Nephron progenitor cell (in vitro differentiated cells): ENCODE results near the gene CAPSL.

Source experiments
- DNase-seq: peaks from one replicate; pipeline ENCODE4 v3.0.0; 2021
- H3K27ac Mint-ChIP-seq: 2 replicates; pipeline ENCODE4 v1.8.0; 2021; ENCODE audit warnings: mild to moderate bottlenecking, moderate library complexity, mixed read lengths
- H3K27me3 Mint-ChIP-seq: 2 replicates; pipeline ENCODE4 v1.8.0; 2021; ENCODE audit warnings: mild to moderate bottlenecking, low read depth, mixed read lengths; ENCODE audit not compliant: poor library complexity
- H3K36me3 Mint-ChIP-seq: 2 replicates; pipeline ENCODE4 v1.8.0; 2021; ENCODE audit warnings: low read depth, mixed read lengths
- H3K4me1 Mint-ChIP-seq: 2 replicates; pipeline ENCODE4 v1.8.0; 2021; ENCODE audit warnings: mixed read lengths
- H3K4me3 Mint-ChIP-seq: 2 replicates; pipeline ENCODE4 v1.8.0; 2021; ENCODE audit warnings: mild to moderate bottlenecking, moderate library complexity, mixed read lengths
- H3K9me3 Mint-ChIP-seq: 2 replicates; pipeline ENCODE4 v1.8.0; 2021; ENCODE audit warnings: mild to moderate bottlenecking, moderate library complexity, mixed read lengths
- TF ChIP-seq, protein P1 (sequence below): fragments of 200-600 bp; sonication (generic); IDR thresholded peaks from 2 replicates; pipeline ENCODE4 v1.5.0; 2021; ENCODE audit warnings: antibody characterized with exemption

Gene CAPSL

DNA sequence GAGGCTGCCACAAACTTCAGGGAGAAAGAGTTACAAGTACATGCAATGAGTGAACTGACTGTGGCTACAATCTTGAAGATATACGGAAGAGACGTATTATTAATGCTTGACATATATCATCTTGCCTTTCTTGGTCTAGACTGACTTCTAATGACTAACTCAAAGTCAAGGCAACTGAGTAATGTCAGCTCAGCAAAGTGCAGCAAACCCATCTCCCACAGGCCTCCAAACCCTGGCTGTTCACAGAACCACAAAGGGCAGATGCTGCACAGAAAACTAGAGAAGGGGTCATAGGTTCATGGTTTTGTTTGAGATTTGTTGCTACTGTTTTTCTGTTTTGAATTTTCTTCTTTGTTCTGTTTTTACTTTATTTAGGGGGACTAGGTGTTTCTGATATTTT, 60.8 kb downstream of the CAPSL start:
- TF ChIP-seq, protein P1, sequence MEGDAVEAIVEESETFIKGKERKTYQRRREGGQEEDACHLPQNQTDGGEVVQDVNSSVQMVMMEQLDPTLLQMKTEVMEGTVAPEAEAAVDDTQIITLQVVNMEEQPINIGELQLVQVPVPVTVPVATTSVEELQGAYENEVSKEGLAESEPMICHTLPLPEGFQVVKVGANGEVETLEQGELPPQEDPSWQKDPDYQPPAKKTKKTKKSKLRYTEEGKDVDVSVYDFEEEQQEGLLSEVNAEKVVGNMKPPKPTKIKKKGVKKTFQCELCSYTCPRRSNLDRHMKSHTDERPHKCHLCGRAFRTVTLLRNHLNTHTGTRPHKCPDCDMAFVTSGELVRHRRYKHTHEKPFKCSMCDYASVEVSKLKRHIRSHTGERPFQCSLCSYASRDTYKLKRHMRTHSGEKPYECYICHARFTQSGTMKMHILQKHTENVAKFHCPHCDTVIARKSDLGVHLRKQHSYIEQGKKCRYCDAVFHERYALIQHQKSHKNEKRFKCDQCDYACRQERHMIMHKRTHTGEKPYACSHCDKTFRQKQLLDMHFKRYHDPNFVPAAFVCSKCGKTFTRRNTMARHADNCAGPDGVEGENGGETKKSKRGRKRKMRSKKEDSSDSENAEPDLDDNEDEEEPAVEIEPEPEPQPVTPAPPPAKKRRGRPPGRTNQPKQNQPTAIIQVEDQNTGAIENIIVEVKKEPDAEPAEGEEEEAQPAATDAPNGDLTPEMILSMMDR, result no peak
- H3K27ac Mint-ChIP-seq, result no peak overlapping the region
- DNase-seq, result no peak
- H3K27me3 Mint-ChIP-seq, result peaks cover 18% of the 10 kb centered on the region
- H3K9me3 Mint-ChIP-seq, result no peaks in the 10 kb centered on the region
- no peaks in the 10 kb centered on the region for H3K4me1 Mint-ChIP-seq
- no peak overlapping the region for H3K4me3 Mint-ChIP-seq
- no peaks in the 10 kb centered on the region for H3K36me3 Mint-ChIP-seq

DNA sequence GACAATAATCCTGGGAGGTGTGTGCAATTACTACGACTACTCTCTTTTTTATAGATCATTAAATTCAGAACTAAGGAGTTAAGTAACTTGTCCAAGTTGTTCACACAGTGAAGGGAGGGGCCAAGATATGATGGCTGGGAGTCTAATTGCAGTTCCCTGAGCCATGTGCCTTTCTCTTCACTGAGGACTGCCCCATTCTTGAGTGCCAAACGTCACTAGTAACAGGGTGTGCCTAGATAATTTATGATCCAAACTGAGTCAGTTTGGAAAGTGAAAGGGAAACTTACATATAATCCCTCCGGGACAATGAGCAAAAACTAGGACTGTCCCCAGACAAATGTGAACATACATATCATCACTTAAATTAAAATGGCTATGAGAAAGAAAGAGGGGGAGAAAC, 61.5 kb downstream of the CAPSL start:
- no peak overlapping the region for H3K4me3 Mint-ChIP-seq
- H3K36me3 Mint-ChIP-seq, result no peaks in the 10 kb centered on the region
- H3K27me3 Mint-ChIP-seq, result peaks cover 18% of the 10 kb centered on the region
- no peaks in the 10 kb centered on the region for H3K4me1 Mint-ChIP-seq
- no peak overlapping the region for H3K27ac Mint-ChIP-seq
- H3K9me3 Mint-ChIP-seq, result no peaks in the 10 kb centered on the region
- TF ChIP-seq, protein P1, result no peak
- DNase-seq, result no peak

DNA sequence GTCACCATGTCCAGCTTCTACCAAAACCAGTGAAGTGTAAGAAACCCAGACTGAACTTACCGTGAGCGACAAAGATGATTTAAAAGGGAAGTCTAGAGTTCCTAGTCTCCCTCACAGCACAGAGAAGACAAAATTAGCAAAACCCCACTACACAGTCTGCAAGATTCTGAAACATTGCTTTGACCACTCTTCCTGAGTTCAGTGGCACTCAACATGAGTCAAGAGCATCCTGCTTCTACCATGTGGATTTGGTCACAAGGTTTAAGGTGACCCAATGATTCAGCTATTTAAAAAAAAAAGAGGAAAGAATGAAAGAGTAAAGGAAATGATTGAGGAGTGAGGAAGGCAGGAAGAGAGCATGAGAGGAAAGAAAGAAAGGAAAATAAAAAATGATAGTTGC, 62.0 kb downstream of the CAPSL start:
- no peaks in the 10 kb centered on the region for H3K4me1 Mint-ChIP-seq
- H3K4me3 Mint-ChIP-seq, result no peak overlapping the region
- no peak overlapping the region for H3K27ac Mint-ChIP-seq
- no peaks in the 10 kb centered on the region for H3K36me3 Mint-ChIP-seq
- TF ChIP-seq, protein P1, result no peak
- no peak for DNase-seq
- no peaks in the 10 kb centered on the region for H3K9me3 Mint-ChIP-seq
- peaks cover 18% of the 10 kb centered on the region for H3K27me3 Mint-ChIP-seq

DNA sequence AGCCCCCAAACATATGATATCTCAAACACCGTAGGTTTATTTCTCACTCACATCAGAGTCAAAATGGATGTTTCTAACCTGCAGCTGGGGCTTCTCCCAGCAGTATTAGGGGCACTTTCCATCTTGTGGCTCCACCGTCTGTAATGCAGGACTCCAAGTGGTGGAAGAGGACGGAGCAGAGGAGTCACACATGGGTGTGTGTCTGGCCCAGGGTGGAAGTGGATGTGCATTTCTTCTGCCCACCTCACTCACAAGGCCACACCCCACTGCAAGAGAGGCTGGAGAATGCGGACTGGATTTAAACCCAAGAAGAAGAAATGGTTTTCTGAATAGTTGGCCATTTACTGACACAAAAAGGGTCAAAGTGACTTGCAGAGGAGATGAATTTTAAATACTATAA, 67.8 kb downstream of the CAPSL start:
- H3K27me3 Mint-ChIP-seq, result peaks cover 12% of the 10 kb centered on the region

DNA sequence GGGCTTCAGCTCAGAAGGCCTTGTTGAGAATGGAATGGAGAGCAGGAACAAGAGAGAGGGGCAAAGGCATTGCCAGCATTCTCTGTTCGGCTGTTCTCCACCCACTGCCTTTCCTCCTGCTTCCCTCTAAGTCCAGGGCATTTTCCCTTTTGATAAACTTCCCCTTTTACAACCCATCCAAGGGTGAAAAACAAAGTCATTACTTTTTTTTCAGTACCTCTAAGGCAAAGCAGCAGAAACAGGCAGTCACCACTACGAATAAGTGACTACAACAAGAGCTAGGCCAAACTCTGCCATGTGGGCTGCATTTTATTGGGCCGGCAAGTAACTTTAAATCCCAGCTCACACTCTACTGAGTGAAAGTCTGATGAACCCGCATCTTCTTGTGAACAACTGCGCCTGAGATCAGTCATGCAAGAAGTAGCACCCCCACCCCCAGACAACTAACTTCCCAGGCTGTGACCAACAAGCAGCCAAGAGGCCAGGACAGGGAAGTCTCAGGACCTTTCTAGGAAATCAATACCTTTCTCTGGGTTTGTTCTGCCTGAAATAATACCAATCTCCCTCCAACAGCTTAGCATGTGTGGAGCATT, 68.6 kb downstream of the CAPSL start:
- Mint-ChIP-seq H3K9me3 (peaks cover 8% of the 10 kb centered on the region), H3K27me3 (peaks cover 14% of the 10 kb centered on the region), H3K27ac (peak overlapping the region; percentile 74), H3K36me3 (no peaks in the 10 kb centered on the region), H3K4me1 (peaks cover 12% of the 10 kb centered on the region), H3K4me3 (no peak overlapping the region)
- DNase-seq, result no peak
- TF ChIP-seq, protein P1, result no peak

More for the DNA sequence above, 67.8 kb downstream of the CAPSL start:
- Mint-ChIP-seq H3K4me3 (no peak overlapping the region), H3K36me3 (no peaks in the 10 kb centered on the region), H3K27ac (no peak overlapping the region), H3K4me1 (peaks cover 12% of the 10 kb centered on the region), H3K9me3 (peaks cover 4% of the 10 kb centered on the region)
- TF ChIP-seq, protein P1, result no peak
- DNase-seq, result no peak

DNA sequence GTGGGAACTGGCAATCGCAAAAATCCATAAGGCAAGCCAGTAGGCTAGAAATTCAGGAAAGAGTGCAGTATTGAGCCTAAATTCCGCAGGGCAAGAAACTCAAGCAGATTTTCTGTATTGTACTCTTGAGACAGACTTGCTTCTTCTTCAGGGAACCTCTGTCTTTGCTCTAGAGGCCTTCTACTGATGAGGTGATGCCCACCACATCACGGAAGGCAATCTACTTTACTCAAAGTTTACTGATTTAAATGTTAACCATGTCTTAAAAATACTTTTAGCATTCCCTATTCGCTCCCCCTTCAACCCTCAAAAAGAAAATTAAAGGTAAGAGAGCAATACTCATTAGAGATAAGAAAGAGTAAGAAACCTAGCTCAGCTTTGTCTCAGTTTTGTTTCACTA, 70.4 kb downstream of the CAPSL start:
- Mint-ChIP-seq H3K4me3 (no peak overlapping the region), H3K27me3 (peaks cover 7% of the 10 kb centered on the region), H3K27ac (no peak overlapping the region), H3K9me3 (peaks cover 13% of the 10 kb centered on the region), H3K4me1 (peaks cover 12% of the 10 kb centered on the region), H3K36me3 (no peaks in the 10 kb centered on the region)
- no peak for DNase-seq
- TF ChIP-seq, protein P1, result no peak
